K562 (cell line): ENCODE results near the gene DGCR6L. TPM values are rescaled to one million over a fixed set of nuclear protein-coding genes. Genes with fewer than 3 reads are reported as not detected.
"Not testable (repeated sequence)": the region's sequence is repeated elsewhere in the genome, so short reads cannot be mapped to it uniquely, and the experiment has no call there.

Experiments used
- ATAC-seq: fragments of 200-7000 bp; cut with Tn5 transposase; 3 replicates; pipeline ENCODE4 v1.9.1; 2020; ENCODE audit warnings: moderate library complexity
- BruUV-seq: library from RNA; stranded (reverse); fragments of 400-500 nt; replicated peaks from 2 replicates; lab custom pipeline; 2021; lab: Mats Ljungman, UMichigan
- CTCF ChIA-PET: fragments of 300-600 bp; formaldehyde crosslinking; extraction: SDS; loops from one replicate; lab custom pipeline; 2021; ENCODE audit warnings: low intra/inter-chr PET ratio; lab: Yijun Ruan, JAX
- POLR2A ChIA-PET: fragments of 300-600, 350-650 bp; sonication (Branson Sonifier 250); formaldehyde crosslinking; extraction: SDS; loops from one replicate; lab custom pipeline; 2021; ENCODE audit warnings: antibody characterized with exemption, inconsistent platforms; lab: Yijun Ruan, JAX
- DNase-seq, 4 experiments: peaks; one replicate each; pipeline versions ENCODE4 v3.0.0 to v3.0.0-alpha.2; 2011 to 2018; ENCODE audit warnings: low spot score in 3 of 4, mixed read lengths in 3 of 4; ENCODE audit errors: extremely low read depth in 1 of 4
- FAIRE-seq: peaks from 2 replicates; lab custom pipeline; 2011; peaks lifted over from hg19 to GRCh38; lab: Jason Lieb, UNC
- H2AFZ ChIP-seq: 2 replicates; pipeline ENCODE4 v1.6.0; 2011; ENCODE audit warnings: low read depth, low read length, control low read depth, inconsistent platforms
- H3K27ac ChIP-seq: fragments of 200-600 bp; 3 replicates; pipeline ENCODE4 v1.8.0; 2011; ENCODE audit warnings: low read depth, mild to moderate bottlenecking, control low read depth, inconsistent platforms, low read length, moderate library complexity, mixed read lengths; ENCODE audit errors: extremely low read depth
- H3K27me3 ChIP-seq, 2 experiments: fragments of 300-600 bp in 1 of 2; 2 replicates in 1 of 2; 3 replicates in 1 of 2; pipeline versions ENCODE4 v1.6.0 to v1.8.0; 2011; ENCODE audit warnings: inconsistent platforms in 2 of 2, low read length in 2 of 2, mild to moderate bottlenecking in 1 of 2, mixed read lengths in 1 of 2, moderate library complexity in 1 of 2; ENCODE audit not compliant: control insufficient read depth in 2 of 2, insufficient read depth in 2 of 2
- H3K36me3 ChIP-seq: fragments of 300-600 bp; 3 replicates; pipeline ENCODE4 v1.8.0; 2011; ENCODE audit warnings: mild to moderate bottlenecking, low read length, inconsistent platforms; ENCODE audit not compliant: control insufficient read depth, insufficient read depth
- H3K4me1 ChIP-seq, 2 experiments: fragments of 200-600 bp in 1 of 2; replicated peaks in 1 of 2; 2 replicates in 1 of 2; 3 replicates in 1 of 2; pipeline versions ENCODE4 v1.5.1 to v1.8.0; 2011; ENCODE audit warnings: inconsistent platforms in 2 of 2, low read length in 2 of 2, mild to moderate bottlenecking in 1 of 2, mixed read lengths in 1 of 2, moderate library complexity in 1 of 2; ENCODE audit not compliant: control insufficient read depth in 2 of 2, insufficient read depth in 2 of 2
- H3K4me2 ChIP-seq: 2 replicates; pipeline ENCODE4 v1.6.1; 2011; ENCODE audit warnings: low read length, control low read depth, inconsistent platforms, mixed read lengths; ENCODE audit not compliant: insufficient read depth
- H3K4me3 ChIP-seq: fragments of 200-600 bp; sonication (generic), shearing (Covaris generic); 2 replicates; pipeline ENCODE4 v1.5.1; 2016; ENCODE audit warnings: control low read depth, inconsistent platforms
- H3K79me2 ChIP-seq: fragments of 200-600 bp; 3 replicates; pipeline ENCODE4 v1.8.0; 2011; ENCODE audit warnings: low read length, inconsistent platforms; ENCODE audit not compliant: control insufficient read depth, insufficient read depth
- H3K9ac ChIP-seq, 2 experiments: 2 replicates each; pipeline versions ENCODE4 v1.6.0 to v1.6.1; 2011; ENCODE audit warnings: low read depth in 2 of 2, low read length in 2 of 2, control low read depth in 1 of 2, inconsistent platforms in 1 of 2, mild to moderate bottlenecking in 1 of 2, mixed read lengths in 1 of 2; ENCODE audit not compliant: insufficient read depth in 1 of 2
- H3K9me1 ChIP-seq: one replicate; pipeline ENCODE4 v1.6.0; 2011; ENCODE audit warnings: inconsistent platforms, mild to moderate bottlenecking, low read length, moderate library complexity; ENCODE audit not compliant: control insufficient read depth, insufficient read depth
- H3K9me3 ChIP-seq: replicated peaks from 2 replicates; pipeline ENCODE4 v1.5.1; 2011; ENCODE audit warnings: low read depth, low read length, inconsistent platforms; ENCODE audit not compliant: control insufficient read depth, insufficient read depth
- H4K20me1 ChIP-seq: replicated peaks from 2 replicates; pipeline ENCODE4 v1.6.1; 2011; ENCODE audit warnings: low read length, inconsistent platforms, mixed read lengths; ENCODE audit not compliant: control insufficient read depth, insufficient read depth
- ATF2 ChIP-seq: sonication (generic); formaldehyde crosslinking; IDR thresholded peaks from 2 replicates; pipeline ENCODE4 v1.8.1; 2022; ENCODE audit warnings: missing genetic modification reagents
- CEBPG ChIP-seq, 3 experiments: fragments of 200-800 bp in 1 of 3; sonication (Bioruptor generic) in 1 of 3; sonication (generic) in 1 of 3; formaldehyde crosslinking in 1 of 3; IDR thresholded peaks in 2 of 3; conservative IDR thresholded peaks in 1 of 3; 2 replicates each; pipeline versions ENCODE4 v1.6.1 to v1.8.0; 2016 to 2022; ENCODE audit warnings: missing compliant biosample characterization in 2 of 3, missing genetic modification characterization in 2 of 3, mild to moderate bottlenecking in 1 of 3, missing genetic modification reagents in 1 of 3
- MTA3 ChIP-seq: fragments of 450-650 bp; formaldehyde crosslinking; IDR thresholded peaks from 2 replicates; pipeline ENCODE4 v1.6.1; 2017; ENCODE audit warnings: mild to moderate bottlenecking, borderline replicate concordance
- NR2C2 ChIP-seq, 2 experiments: fragments of 200-800 bp in 1 of 2; sonication (Bioruptor generic) in 1 of 2; sonication (generic) in 1 of 2; formaldehyde crosslinking in 1 of 2; IDR thresholded peaks; 2 replicates each; pipeline versions ENCODE4 v1.6.1 to v1.8.0; 2016 to 2022; ENCODE audit warnings: mild to moderate bottlenecking in 1 of 2, missing compliant biosample characterization in 1 of 2, missing genetic modification characterization in 1 of 2, missing genetic modification reagents in 1 of 2
- NR3C1 ChIP-seq: sonication (generic); formaldehyde crosslinking; IDR thresholded peaks from 2 replicates; pipeline ENCODE4 v1.8.1; 2022; ENCODE audit warnings: missing genetic modification reagents
- PBX2 ChIP-seq, 2 experiments: IDR thresholded peaks in 1 of 2; conservative IDR thresholded peaks in 1 of 2; 2 replicates each; pipeline ENCODE4 v1.6.1; 2016; ENCODE audit warnings: low read depth in 2 of 2, mild to moderate bottlenecking in 1 of 2, missing compliant biosample characterization in 1 of 2, missing genetic modification characterization in 1 of 2, moderate library complexity in 1 of 2
- VEZF1 ChIP-seq: fragments of 200-800 bp; sonication (Bioruptor generic); IDR thresholded peaks from 2 replicates; pipeline ENCODE4 v1.6.1; 2017; ENCODE audit warnings: missing genetic modification characterization, missing compliant biosample characterization
- ZNF143 ChIP-seq: sonication (generic); formaldehyde crosslinking; IDR thresholded peaks from 2 replicates; pipeline ENCODE4 v1.9.0; 2022; ENCODE audit warnings: mild to moderate bottlenecking, missing genetic modification reagents
- ZNF740 ChIP-seq, 3 experiments: fragments of 200-800 bp in 1 of 3; sonication (Bioruptor generic) in 1 of 3; sonication (generic) in 1 of 3; formaldehyde crosslinking in 1 of 3; IDR thresholded peaks; 2 replicates each; pipeline versions ENCODE4 v1.6.1 to v1.8.0; 2016 to 2022; ENCODE audit warnings: mild to moderate bottlenecking in 2 of 3, missing compliant biosample characterization in 2 of 3, missing genetic modification characterization in 2 of 3, missing genetic modification reagents in 1 of 3
- WGBS: fragments of 100-300 bp; shearing (Covaris generic); methylation state at CpG from one replicate; pipeline ENCODE4 v1.1.6; 2016; ENCODE audit warnings: low coverage, mixed read lengths; ENCODE audit not compliant: insufficient coverage; ENCODE audit errors: missing lambda C conversion rate; 5-methylcytosine and 5-hydroxymethylcytosine counted together
- in situ Hi-C: fragments of 300-500 bp; cut with MboI; formaldehyde crosslinking; loops from 4 replicates; pipeline ENCODE4 v1.15.0; 2018; ENCODE audit warnings: inconsistent platforms, mixed read lengths
- intact Hi-C: fragments of 100-400 bp; cut with micrococcal nuclease; formaldehyde crosslinking; loops from 2 replicates; pipeline ENCODE4 v1.14.2; 2022
- polyA plus RNA-seq, 8 experiments: library from polyadenylated mRNA; depleted of rRNA in 4 of 8; stranded (reverse) in 5 of 8; unstranded in 3 of 8; fragments of >200 nt; fragmentation: Nextera tagmentation in 2 of 8; fragmentation: Illumina TruSeq in 1 of 8; extraction: Ambion mirVana in 2 of 8; extraction: Trizol in 1 of 8; gene quantifications; 2 replicates each; pipeline versions ENCODE4 v1.2.1 to v1.2.3, GENCODE V29; 2011 to 2014; ENCODE audit warnings: inconsistent platforms in 1 of 8, missing spikeins in 1 of 8
- total RNA-seq, 7 experiments: library from RNA; depleted of rRNA in 6 of 7; stranded (reverse); fragments of >200 nt in 6 of 7; fragmentation: Illumina TruSeq in 2 of 7; extraction: Trizol in 2 of 7; gene quantifications; 2 replicates each; pipeline versions ENCODE4 v1.2.1 to v1.2.3, GENCODE V29; 2011 to 2021; ENCODE audit warnings: low replicate concordance in 1 of 7

The DGCR6L gene
- total and polyA plus RNA-seq, 9 of the 15 experiments (the other 6 are each of a cell fraction or from before 2014, with no cell fraction given) = 3.6 to 151 (median 51.0) TPM

GRCh38 chr22:20270190-20271113 is 49.4 kb downstream of the DGCR6L start:
- POLR2A ChIA-PET = interaction anchor here (0.5 to 1.3 kb wide), 8 partner anchors 11 to 296 kb away, joined by 3 to 9 read pairs (median 3); no protein-coding TSS in a partner anchor
- DNase-seq = peak; percentile 66 to 88 (median 77)
- H3K9me3 ChIP-seq; CTCF ChIA-PET; in situ Hi-C loops; H3K4me2 ChIP-seq; H3K4me3 ChIP-seq; H3K27ac ChIP-seq; H2AFZ ChIP-seq; H3K36me3 ChIP-seq; intact Hi-C loops; H3K9me1 ChIP-seq; BruUV-seq; H3K79me2 ChIP-seq; TF ChIP-seq ZNF740 (tag; IDR thresholded peaks at IDR 0.05); PBX2 (tag; conservative IDR thresholded peaks at IDR 0.05; ENCODE audit: low read depth); CEBPG (tag; conservative IDR thresholded peaks at IDR 0.05 in 1 of 2, IDR thresholded peaks at IDR 0.05 in 1 of 2); NR2C2 (tag; IDR thresholded peaks at IDR 0.05): not testable (repeated sequence)
- Histone ChIP-seq H3K9ac (peak overlapping the region in 1 of 2 experiments; percentile 49; a peak in 2 of 4 replicates), H4K20me1 (peaks cover 48% of the 10 kb centered on the region), H3K4me1 (peaks cover 4 to 62% of the 10 kb centered on the region in 2 experiments; a peak in 4 of 5 replicates), H3K27me3 (peaks cover 17 to 63% of the 10 kb centered on the region in 2 experiments; a peak in 4 of 5 replicates)
- ATAC-seq = peak; percentile 42
- FAIRE-seq = peak; percentile 29
- 3% methylated on average over 23 of the region's 23 CpGs for WGBS
- TF ChIP-seq ZNF740 (CRISPR knock-in tag; IDR thresholded peaks at IDR 0.05) (peak; percentile 86), NR3C1 (CRISPR knock-in tag) (0 out of 2 replicates have a peak, but pooled peaks have one; percentile 17), PBX2 (CRISPR knock-in tag; IDR thresholded peaks at IDR 0.05; ENCODE audit: low read depth) (0 out of 2 replicates have a peak, but pooled peaks have one; percentile 2), MTA3 (peak; percentile 51; the same call in 1 of the 2 replicates), CEBPG (CRISPR knock-in tag; IDR thresholded peaks at IDR 0.05) (peak; percentile 63), NR2C2 (CRISPR knock-in tag; IDR thresholded peaks at IDR 0.05) (peak; percentile 61; the same call in 1 of the 2 replicates), VEZF1 (CRISPR knock-in tag) (0 out of 2 replicates have a peak, but pooled peaks have one; percentile 14), ZNF143 (peak; percentile 19; the same call in 1 of the 2 replicates), ATF2 (CRISPR knock-in tag) (0 out of 2 replicates have a peak, but pooled peaks have one; percentile 23)
